HG03354 (cell line): Measurements from ENCODE around the gene SLC16A4.

ENCODE experiments used
- ATAC-seq: cut with Tn5 transposase; IDR thresholded peaks from one replicate; pipeline ENCODE4 v1.9.1; 2021; ENCODE audit warnings: mild to moderate bottlenecking; ENCODE audit not compliant: unreplicated experiment, poor library complexity, severe bottlenecking

SLC16A4 gene

DNA sequence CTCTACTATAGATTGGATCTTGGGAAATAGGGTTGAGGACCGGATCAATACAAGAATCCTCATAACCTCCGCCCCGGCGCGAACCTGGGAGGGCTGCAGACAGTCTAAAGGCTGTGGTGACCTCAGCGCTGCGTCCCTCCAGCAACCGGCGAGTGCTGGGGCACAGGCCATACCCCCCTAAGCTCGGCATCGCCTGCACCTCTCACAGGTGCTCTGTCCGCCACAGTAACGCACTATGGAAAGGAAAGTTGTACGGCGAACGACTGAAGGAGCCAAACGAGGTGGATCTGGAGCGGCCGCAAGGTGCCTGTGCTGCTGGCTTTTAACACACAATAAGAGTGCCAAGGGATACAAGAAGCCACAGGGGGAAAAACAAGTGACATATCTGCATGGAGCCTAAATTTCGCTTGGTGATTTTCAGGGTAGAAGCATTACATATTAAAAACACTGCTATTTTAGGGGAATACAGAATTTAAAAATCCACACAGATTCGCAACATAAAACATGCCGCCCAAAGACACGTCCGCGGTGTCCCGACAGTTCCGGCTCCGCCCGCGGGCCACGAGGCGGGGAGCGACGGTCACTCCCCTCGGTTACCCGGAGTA lies 53.0 kb downstream of the SLC16A4 start:
- no peak for ATAC-seq

DNA sequence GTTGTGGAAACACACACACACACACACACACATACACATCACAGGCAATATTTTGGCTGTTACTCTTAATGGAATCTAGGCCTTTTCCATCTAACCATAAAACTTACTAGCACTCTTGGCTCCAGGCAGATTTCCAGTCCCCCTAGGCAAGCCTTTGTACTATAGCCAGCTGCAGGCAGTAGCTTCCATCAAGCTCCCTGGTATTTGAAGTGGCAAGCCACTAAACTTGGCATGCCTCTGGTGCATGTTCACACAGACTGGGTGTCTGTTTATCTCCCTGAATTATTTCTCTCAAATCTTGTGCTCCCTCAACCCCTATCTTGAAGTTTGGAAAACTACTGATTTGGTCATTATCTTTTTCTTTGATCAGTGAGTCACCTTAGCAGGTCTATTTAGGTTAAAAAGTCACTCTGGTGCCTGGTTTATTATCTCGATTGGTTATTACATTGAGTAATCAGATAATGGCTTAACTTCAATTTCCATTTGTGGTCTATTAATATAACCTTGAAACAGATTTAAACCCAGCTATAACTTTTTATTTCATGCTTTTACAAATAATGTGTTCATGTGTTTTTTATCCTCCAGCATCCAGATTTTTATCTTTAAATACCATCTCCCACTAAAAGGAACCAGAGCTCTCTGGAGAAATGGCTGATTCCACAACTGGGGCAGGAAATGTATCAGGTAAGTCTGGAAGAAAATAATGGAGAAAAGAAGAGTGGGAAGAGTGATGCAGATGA lies 54.4 kb downstream of the SLC16A4 start:
- no peak for ATAC-seq

DNA sequence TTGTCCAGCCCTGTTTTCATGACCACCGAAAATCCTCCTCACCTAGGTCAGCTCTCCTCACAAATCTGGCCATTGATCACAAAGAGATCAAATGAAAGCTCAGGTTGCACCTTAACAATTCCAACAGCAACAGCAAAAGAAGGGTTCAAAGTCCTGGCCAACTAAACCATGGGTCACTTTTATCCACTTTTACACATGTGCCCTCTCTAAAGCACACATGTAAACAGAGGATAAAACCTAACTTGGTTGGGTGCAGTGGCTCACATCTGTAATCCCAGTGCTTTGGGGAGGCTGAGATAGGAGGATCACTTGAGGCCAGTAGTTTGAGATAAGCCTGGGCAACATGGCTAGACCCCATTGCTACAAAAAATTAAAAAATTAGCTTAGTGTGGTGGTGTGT lies 55.6 kb downstream of the SLC16A4 start:
- ATAC-seq: no peak

DNA sequence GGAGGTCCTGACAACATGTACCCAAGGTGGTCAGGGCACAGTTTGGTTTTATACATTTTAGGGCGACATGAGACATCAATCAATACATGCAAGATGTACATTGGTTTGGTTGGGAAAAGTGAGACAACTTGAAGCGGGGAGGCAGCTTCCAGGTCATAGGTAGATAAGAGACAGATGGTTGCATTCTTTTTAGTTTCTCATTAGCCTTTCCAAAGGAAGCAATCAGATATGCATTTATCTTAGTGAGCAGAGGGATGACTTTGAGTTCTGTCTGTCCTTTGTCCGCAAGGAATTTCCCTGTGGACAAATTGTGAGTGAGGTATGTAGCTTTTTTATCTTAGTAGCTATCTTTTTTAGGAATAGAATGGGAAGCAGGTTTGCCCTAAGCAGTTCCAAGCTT lies 62.1 kb downstream of the SLC16A4 start:
- ATAC-seq: no peak

DNA sequence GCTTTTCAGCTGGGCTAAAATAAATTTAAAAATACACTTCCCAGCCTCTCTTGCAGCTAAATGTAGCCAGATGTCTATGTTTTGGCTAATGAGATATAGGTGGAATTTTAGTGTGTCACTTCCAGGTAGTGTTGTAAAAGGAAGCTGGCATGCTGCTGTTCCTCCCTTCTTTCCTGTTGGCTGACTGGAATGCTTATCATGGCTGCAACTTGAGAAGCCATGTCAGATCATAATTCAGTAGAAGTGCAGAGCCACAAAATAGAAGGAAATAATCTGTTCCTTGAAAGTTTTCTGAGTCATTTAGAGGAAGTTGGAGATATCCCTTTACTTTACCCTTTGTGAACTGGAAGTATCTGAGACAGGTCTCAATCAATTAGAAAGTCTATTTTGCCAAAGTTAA lies 62.6 kb downstream of the SLC16A4 start:
- ATAC-seq: no peak

DNA sequence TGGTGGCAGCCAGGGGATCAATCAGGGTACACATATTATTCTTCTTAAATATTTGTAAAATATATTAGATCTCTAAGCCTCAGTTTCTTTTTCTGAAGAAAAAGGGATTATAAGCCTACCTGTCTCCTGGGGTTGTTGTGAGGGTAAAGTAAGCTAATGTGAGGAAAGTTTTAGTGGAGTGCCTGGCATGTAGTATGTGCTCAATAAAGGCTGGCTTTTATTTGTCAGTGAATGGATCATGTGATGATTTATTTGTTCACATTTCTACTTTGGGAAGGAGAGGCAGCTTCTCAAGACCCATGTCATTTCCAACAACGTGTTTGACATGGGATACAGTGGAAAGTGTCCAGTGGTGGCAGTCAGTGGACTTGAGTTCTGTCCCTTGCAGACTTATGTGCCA lies 64.0 kb downstream of the SLC16A4 start:
- no peak for ATAC-seq

DNA sequence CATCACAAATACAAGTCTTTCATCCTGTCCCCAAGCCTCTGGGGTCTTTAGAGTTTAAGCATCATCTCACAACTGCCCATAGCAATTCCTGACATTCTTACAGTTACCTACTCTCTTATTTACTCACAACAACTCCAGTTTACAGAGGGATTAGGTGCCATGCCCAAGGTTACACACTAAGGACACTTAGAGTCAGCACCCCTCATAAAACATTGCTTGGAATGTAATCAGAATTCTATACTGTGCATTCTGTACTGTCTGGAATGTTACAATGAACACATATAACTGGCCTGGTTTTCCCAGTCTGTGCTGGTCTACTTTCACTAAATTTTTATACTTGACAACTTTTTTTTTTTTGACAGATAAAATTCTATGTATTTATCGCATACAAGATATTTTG lies 66.2 kb downstream of the SLC16A4 start:
- ATAC-seq: no peak

DNA sequence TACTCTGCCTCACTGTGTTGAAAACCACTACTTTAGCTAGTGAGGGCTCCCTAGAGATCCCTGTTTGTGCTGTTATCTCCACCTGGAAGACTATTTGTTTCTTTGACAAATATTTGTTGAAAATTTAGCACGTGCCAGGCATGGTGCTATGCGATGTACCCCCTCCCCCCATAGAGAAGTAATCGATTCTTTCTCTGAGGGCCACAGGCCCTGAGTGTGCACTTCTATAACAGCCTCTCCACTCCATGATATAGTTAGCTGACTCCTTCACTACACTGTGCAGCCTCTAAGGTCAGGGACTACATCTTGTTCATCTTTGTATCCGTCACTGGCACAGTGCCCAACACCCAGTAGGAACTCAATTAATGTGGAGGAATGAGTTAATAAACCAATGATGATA lies 69.0 kb downstream of the SLC16A4 start:
- no peak for ATAC-seq

DNA sequence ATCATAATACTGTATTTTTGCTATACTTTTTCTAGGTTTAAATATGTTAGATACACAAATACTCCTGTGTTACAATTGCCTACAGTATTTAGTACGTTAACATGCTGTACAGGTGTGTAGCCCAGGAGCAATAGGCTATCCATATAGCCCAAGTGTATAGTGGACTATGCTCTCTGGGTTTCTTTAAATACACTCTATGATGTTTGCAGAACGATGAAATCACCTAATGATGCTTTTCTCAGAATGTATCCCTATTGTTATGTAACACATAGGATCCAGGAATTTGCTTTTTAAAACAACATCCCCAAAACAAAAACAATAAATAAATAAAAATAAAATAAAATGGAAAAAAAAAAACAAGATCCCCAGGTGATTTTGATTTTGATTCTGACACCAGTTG lies 69.8 kb downstream of the SLC16A4 start:
- ATAC-seq: no peak

DNA sequence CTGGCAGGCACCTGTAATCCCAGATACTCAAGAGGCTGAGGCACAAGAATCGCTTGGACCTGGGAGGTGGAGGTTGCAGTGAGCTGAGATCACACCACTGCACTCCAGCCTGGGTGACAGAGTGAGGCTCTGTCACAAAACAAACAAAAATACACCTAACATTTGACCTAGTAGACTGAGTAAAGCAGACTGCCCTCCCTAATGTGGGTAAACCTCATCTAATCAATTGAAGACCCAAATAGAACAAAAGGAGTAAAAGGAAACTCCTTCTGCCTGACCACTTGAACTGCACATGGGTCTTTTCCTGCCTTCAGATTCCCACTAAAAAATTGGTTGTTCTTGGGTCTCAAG lies 70.7 kb downstream of the SLC16A4 start:
- no peak for ATAC-seq

DNA sequence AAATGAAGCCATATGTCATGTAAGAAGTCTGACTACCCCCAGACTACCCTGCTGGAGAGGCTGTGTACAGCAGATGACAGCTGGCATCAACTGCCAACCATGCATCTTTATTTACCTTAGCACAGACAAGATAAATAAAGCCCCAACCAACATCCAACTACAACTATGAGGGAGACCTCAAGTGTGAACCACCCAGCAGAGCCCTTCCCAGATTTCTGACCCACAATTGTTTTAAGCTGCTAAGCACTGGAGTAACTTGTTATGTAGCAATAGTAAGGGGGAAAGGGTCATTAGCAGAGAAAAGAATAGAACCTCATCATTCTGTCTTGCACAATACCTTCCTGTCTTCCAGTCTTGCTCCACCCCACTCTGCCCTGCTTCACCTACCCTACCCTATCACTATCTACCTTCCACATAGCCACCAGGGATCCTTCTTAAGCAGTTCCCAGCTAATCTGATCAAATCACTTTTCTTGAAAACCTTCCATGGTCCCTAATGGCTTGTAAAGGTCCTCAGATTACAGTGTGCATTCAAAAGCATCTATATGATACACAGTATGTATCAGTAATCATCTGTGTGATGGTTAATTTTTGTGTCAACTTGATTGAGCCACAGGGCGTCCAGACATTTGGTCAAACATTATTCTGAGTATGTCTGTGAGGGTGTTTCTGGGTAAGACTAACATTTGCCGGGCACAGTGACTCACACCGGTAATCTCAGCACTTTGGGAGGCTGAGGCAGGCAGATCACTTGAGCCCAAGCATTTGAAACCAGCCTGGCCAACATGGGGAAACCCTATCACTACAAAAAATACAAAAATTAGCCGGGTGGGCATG lies 71.3 kb downstream of the SLC16A4 start:
- no peak for ATAC-seq

DNA sequence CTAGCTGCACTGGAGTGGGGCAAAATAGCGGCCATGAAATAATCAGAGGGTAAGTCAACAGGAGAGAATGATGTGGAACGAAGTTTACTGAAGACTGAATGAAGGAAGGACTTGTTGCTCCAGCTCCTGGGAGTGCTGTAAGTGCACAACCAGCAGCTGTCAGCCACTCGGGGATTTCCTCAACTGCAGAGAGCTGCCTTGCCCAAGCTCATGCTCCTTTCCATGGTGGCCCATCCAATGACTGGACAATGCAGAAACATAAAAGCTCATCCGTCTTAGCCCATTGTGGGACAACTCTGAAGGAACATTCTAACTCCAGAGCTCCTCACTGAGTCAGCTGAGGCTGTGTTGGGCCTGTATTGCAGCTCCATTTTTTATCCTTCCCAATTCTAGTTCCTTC lies 72.8 kb downstream of the SLC16A4 start:
- ATAC-seq: no peak

DNA sequence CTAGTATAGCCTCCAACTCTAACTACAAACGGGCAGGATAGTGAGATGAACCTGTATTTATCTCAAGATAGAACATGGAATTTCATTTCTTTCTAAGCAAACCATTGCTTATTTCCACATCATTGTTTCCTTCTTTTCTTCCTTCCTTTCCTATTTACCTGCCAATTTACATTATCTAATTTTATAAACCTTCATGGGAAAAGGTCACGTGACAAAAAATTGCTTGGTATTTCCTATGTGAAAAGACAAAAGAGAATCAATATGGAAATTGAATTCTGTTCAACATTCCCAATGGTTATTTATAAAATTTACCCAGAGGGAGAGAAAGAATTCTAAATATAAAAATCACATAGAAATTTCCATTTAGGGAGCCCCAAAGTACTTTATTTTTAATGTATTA lies 74.1 kb downstream of the SLC16A4 start:
- ATAC-seq: no peak
